Neural progenitor cell (in vitro differentiated cells): Measurements from ENCODE around the gene SEMA5B. TPM values are rescaled to one million over a fixed set of nuclear protein-coding genes. Genes with fewer than 3 reads are reported as not detected.

Source experiments
- DNase-seq: peaks from one replicate; pipeline ENCODE4 v3.0.0-alpha.2; 2016; ENCODE audit warnings: low spot score
- H2AFZ ChIP-seq: fragments of 200-600 bp; sonication (generic); replicated peaks from 2 replicates; pipeline ENCODE4 v1.6.1; 2016; ENCODE audit warnings: antibody characterized with exemption
- H3F3A ChIP-seq: fragments of 200-600 bp; sonication (generic); 2 replicates; pipeline ENCODE4 v1.6.1; 2016; ENCODE audit warnings: antibody characterized with exemption, low read depth
- H3K27ac ChIP-seq: fragments of 200-600 bp; sonication (generic); 2 replicates; pipeline ENCODE4 v1.5.1; 2016; ENCODE audit warnings: mild to moderate bottlenecking
- H3K27me3 ChIP-seq: fragments of 200-600 bp; sonication (generic); 2 replicates; pipeline ENCODE4 v1.6.1; 2016; ENCODE audit warnings: mild to moderate bottlenecking, moderate library complexity
- H3K36me3 ChIP-seq: fragments of 200-600 bp; sonication (generic); 2 replicates; pipeline ENCODE4 v1.5.1; 2016
- H3K4me1 ChIP-seq: fragments of 200-600 bp; sonication (generic); 2 replicates; pipeline ENCODE4 v1.6.1; 2016; ENCODE audit warnings: mixed run types
- H3K4me2 ChIP-seq: fragments of 200-600 bp; sonication (generic); 2 replicates; pipeline ENCODE4 v1.6.1; 2016
- H3K4me3 ChIP-seq: fragments of 200-600 bp; sonication (generic); 2 replicates; pipeline ENCODE4 v1.5.1; 2016
- H3K79me2 ChIP-seq: fragments of 200-600 bp; sonication (generic); 2 replicates; pipeline ENCODE4 v1.6.1; 2016; ENCODE audit warnings: low read depth
- H3K9ac ChIP-seq: fragments of 200-600 bp; sonication (generic); 2 replicates; pipeline ENCODE4 v1.6.1; 2016
- H3K9me3 ChIP-seq: fragments of 200-600 bp; sonication (generic); 2 replicates; pipeline ENCODE4 v1.5.1; 2016; ENCODE audit warnings: low read depth
- H4K20me1 ChIP-seq: fragments of 200-600 bp; sonication (generic); 2 replicates; pipeline ENCODE4 v1.6.1; 2016; ENCODE audit warnings: low read depth
- H3K27ac Mint-ChIP-seq: 3 replicates; pipeline ENCODE4 v1.8.0; 2021; ENCODE audit warnings: mixed read lengths
- H3K27me3 Mint-ChIP-seq: 2 replicates; pipeline ENCODE4 v1.8.0; 2022; ENCODE audit warnings: low read depth, mild to moderate bottlenecking, inconsistent platforms, moderate library complexity, mixed read lengths; ENCODE audit not compliant: insufficient read depth
- H3K36me3 Mint-ChIP-seq: 3 replicates; pipeline ENCODE4 v1.8.0; 2021; ENCODE audit warnings: mixed read lengths
- H3K4me1 Mint-ChIP-seq: 3 replicates; pipeline ENCODE4 v1.8.0; 2021; ENCODE audit warnings: mixed read lengths
- H3K4me3 Mint-ChIP-seq: 3 replicates; pipeline ENCODE4 v1.8.0; 2021; ENCODE audit warnings: mild to moderate bottlenecking, moderate library complexity, mixed read lengths
- H3K9me3 Mint-ChIP-seq: 3 replicates; pipeline ENCODE4 v1.8.0; 2020; ENCODE audit warnings: mixed read lengths
- EZH2 ChIP-seq: fragments of 200-600 bp; sonication (generic); IDR thresholded peaks from 2 replicates; pipeline ENCODE4 v1.6.1; 2017; ENCODE audit warnings: antibody characterized with exemption, mild to moderate bottlenecking, moderate library complexity
- EZH2phosphoT487 ChIP-seq: fragments of 200-600 bp; sonication (generic); IDR thresholded peaks from 2 replicates; pipeline ENCODE4 v1.6.1; 2017; ENCODE audit warnings: antibody characterized with exemption
- total RNA-seq: library from RNA; depleted of rRNA; stranded (reverse); fragments of >200 nt; gene quantifications from 2 replicates; pipeline ENCODE4 v1.2.3, GENCODE V29; 2015; ENCODE audit warnings: low replicate concordance
- TF ChIP-seq, protein P1 (sequence below): fragments of 200-600 bp; sonication (generic); IDR thresholded peaks from 2 replicates; pipeline ENCODE4 v1.5.1; 2017; ENCODE audit warnings: antibody characterized with exemption, mild to moderate bottlenecking

Gene SEMA5B
- total RNA-seq, 1 donor from 2014 or later = 10.1 TPM

- H3K27ac Mint-ChIP-seq = no peak overlapping the region
- Histone ChIP-seq H3K36me3 (no peaks in the 10 kb centered on the region), H3K27ac (no peak overlapping the region), H3K27me3 (peaks cover 38% of the 10 kb centered on the region), H3K9me3 (no peaks in the 10 kb centered on the region), H2AFZ (no peak overlapping the region), H3K4me1 (peaks cover 16% of the 10 kb centered on the region), H3K4me3 (peak overlapping the region; percentile 70), H3K9ac (no peak overlapping the region), H3K79me2 (peaks cover 13% of the 10 kb centered on the region), H3K4me2 (peak overlapping the region; percentile 95), H4K20me1 (peaks cover 16% of the 10 kb centered on the region), H3F3A (peaks cover 4% of the 10 kb centered on the region)
- H3K36me3 Mint-ChIP-seq = no peaks in the 10 kb centered on the region
- no peaks in the 10 kb centered on the region for H3K9me3 Mint-ChIP-seq
- peaks cover 33% of the 10 kb centered on the region for H3K4me1 Mint-ChIP-seq
- peak overlapping the region; percentile 90 for H3K4me3 Mint-ChIP-seq
- H3K27me3 Mint-ChIP-seq = no peaks in the 10 kb centered on the region
- DNase-seq = no peak
- TF ChIP-seq, protein P1, sequence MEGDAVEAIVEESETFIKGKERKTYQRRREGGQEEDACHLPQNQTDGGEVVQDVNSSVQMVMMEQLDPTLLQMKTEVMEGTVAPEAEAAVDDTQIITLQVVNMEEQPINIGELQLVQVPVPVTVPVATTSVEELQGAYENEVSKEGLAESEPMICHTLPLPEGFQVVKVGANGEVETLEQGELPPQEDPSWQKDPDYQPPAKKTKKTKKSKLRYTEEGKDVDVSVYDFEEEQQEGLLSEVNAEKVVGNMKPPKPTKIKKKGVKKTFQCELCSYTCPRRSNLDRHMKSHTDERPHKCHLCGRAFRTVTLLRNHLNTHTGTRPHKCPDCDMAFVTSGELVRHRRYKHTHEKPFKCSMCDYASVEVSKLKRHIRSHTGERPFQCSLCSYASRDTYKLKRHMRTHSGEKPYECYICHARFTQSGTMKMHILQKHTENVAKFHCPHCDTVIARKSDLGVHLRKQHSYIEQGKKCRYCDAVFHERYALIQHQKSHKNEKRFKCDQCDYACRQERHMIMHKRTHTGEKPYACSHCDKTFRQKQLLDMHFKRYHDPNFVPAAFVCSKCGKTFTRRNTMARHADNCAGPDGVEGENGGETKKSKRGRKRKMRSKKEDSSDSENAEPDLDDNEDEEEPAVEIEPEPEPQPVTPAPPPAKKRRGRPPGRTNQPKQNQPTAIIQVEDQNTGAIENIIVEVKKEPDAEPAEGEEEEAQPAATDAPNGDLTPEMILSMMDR = no peak
- TF ChIP-seq EZH2phosphoT487 = no peak
- TF ChIP-seq EZH2 = no peak
Measured at GRCh38 chr3:123066599-123066895, 39.0 kb upstream of the SEMA5B start.

DNA sequence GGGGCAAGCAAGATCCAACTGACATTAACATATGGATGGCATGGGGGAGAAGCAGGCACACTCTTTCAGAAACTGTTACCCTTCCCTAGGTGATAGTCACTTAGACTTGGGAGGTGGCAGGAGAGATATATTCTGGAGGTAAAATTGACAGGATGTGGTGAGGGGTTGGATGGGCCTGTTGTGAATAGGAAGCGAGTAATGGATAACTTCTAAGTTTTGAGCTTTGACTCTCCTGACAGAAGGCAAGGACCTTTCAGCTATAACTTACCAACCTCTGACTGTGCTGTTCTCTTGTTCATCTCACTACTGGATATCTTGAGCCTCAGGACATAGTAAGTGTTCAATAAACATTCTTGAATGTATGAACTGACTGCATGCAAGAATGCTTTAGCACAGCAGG is 37.4 kb upstream of the SEMA5B start:
- Histone ChIP-seq H3K27ac (no peak overlapping the region), H2AFZ (no peak overlapping the region), H3K27me3 (peaks cover 44% of the 10 kb centered on the region), H3K9ac (no peak overlapping the region), H3K4me2 (no peak overlapping the region), H3K36me3 (no peaks in the 10 kb centered on the region), H3K4me3 (no peak overlapping the region), H3K9me3 (no peaks in the 10 kb centered on the region), H4K20me1 (peaks cover 16% of the 10 kb centered on the region), H3F3A (peaks cover 4% of the 10 kb centered on the region), H3K4me1 (peaks cover 16% of the 10 kb centered on the region), H3K79me2 (peaks cover 13% of the 10 kb centered on the region)
- H3K4me3 Mint-ChIP-seq = peak overlapping the region; percentile 4
- no peaks in the 10 kb centered on the region for H3K9me3 Mint-ChIP-seq
- peak overlapping the region; percentile 21 for H3K27ac Mint-ChIP-seq
- no peak for DNase-seq
- no peaks in the 10 kb centered on the region for H3K36me3 Mint-ChIP-seq
- no peaks in the 10 kb centered on the region for H3K27me3 Mint-ChIP-seq
- TF ChIP-seq, protein P1 = no peak
- TF ChIP-seq EZH2phosphoT487 = no peak
- no peak for TF ChIP-seq EZH2
- peaks cover 25% of the 10 kb centered on the region for H3K4me1 Mint-ChIP-seq

DNA sequence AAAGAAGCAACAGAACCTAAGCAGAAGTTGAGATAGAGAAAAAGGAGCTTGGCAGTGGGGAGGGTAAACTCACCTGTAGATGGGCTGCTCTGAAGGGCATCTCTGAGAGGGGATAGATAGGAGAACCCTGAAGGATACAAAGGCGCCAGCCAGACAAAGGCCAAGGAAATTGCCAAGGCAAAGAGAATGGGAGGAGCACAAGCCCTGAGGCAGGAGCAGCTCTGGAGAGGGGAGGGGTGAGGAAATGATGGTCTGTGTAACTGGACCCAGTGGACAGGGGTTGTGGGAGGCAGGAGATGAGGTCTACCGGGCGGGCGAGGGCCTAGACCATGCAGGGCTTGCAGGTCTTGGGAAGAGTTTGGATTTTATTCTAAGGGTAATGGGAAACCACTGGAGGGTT is 36.9 kb upstream of the SEMA5B start:
- no peak overlapping the region for H2AFZ ChIP-seq
- no peaks in the 10 kb centered on the region for H3K9me3 ChIP-seq
- peaks cover 16% of the 10 kb centered on the region for H3K4me1 ChIP-seq
- no peak overlapping the region for H3K4me3 ChIP-seq
- no peaks in the 10 kb centered on the region for H3K9me3 Mint-ChIP-seq
- H3K27ac ChIP-seq = no peak overlapping the region
- peaks cover 10% of the 10 kb centered on the region for H3K79me2 ChIP-seq
- no peak overlapping the region for H3K4me3 Mint-ChIP-seq
- H3K4me1 Mint-ChIP-seq = peaks cover 25% of the 10 kb centered on the region
- no peaks in the 10 kb centered on the region for H3K27me3 Mint-ChIP-seq
- peaks cover 44% of the 10 kb centered on the region for H3K27me3 ChIP-seq
- H3K36me3 ChIP-seq = no peaks in the 10 kb centered on the region
- TF ChIP-seq EZH2 (no peak), EZH2phosphoT487 (no peak)
- TF ChIP-seq, protein P1 = no peak
- H3F3A ChIP-seq = peaks cover 4% of the 10 kb centered on the region
- DNase-seq = no peak
- H3K4me2 ChIP-seq = no peak overlapping the region
- H3K27ac Mint-ChIP-seq = no peak overlapping the region
- H3K36me3 Mint-ChIP-seq = no peaks in the 10 kb centered on the region
- H3K9ac ChIP-seq = no peak overlapping the region
- H4K20me1 ChIP-seq = peaks cover 16% of the 10 kb centered on the region

GRCh38 chr3:123063034-123063433 is 35.5 kb upstream of the SEMA5B start:
- H3K4me3 ChIP-seq = no peak overlapping the region
- no peak overlapping the region for H2AFZ ChIP-seq
- Mint-ChIP-seq H3K4me3 (no peak overlapping the region), H3K27me3 (no peaks in the 10 kb centered on the region), H3K36me3 (no peaks in the 10 kb centered on the region), H3K9me3 (no peaks in the 10 kb centered on the region), H3K4me1 (peaks cover 10% of the 10 kb centered on the region), H3K27ac (no peak overlapping the region)
- peaks cover 32% of the 10 kb centered on the region for H3K27me3 ChIP-seq
- peaks cover 4% of the 10 kb centered on the region for H4K20me1 ChIP-seq
- no peak overlapping the region for H3K4me2 ChIP-seq
- no peak overlapping the region for H3K9ac ChIP-seq
- peaks cover 7% of the 10 kb centered on the region for H3K4me1 ChIP-seq
- peaks cover 4% of the 10 kb centered on the region for H3F3A ChIP-seq
- no peaks in the 10 kb centered on the region for H3K9me3 ChIP-seq
- H3K79me2 ChIP-seq = no peaks in the 10 kb centered on the region
- H3K27ac ChIP-seq = no peak overlapping the region
- DNase-seq = no peak
- TF ChIP-seq EZH2phosphoT487 = no peak
- TF ChIP-seq EZH2 = no peak
- TF ChIP-seq, protein P1 = no peak
- H3K36me3 ChIP-seq = no peaks in the 10 kb centered on the region
